ENCODE data around the gene OTX2. TPM values are rescaled to one million over a fixed set of nuclear protein-coding genes. Genes with fewer than 3 reads are reported as not detected.

OTX2 gene
- total and polyA plus RNA-seq, 2 donors (not counting 1 experiment from before 2014, with no cell fraction given): not detected

DNA sequence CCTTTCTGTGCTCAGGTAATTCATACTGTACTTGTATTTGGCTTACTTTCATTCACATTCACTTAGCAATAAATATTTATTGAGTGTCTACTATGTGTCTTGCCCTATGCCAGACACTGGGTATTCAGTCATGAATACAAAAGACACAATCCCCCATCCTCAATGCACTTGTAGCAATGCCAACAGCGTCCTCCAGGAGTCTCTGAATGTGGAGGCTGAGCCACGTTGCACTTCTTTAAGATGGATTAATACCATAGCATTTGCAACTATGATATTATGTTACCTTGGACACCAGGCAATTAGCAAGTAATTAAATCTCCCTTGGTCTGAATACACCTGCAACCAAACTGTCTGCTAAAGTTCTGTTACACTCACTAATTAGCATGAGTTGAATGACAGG lies 58.8 kb downstream of the OTX2 start:
- no peak overlapping the region for H3K27ac ChIP-seq (ENCODE audit: insufficient read depth, low read length)

More for the DNA sequence above, 58.8 kb downstream of the OTX2 start:
- Histone ChIP-seq H4K20me1 (ENCODE audit: control insufficient read depth, extremely low read depth, insufficient read depth, low read length) (no peaks in the 10 kb centered on the region), H3K36me3 (ENCODE audit: control insufficient read depth, insufficient read depth, low read length) (no peaks in the 10 kb centered on the region), H3K27me3 (ENCODE audit: control insufficient read depth, insufficient read depth, low read length) (no peaks in the 10 kb centered on the region), H3K9me3 (ENCODE audit: control insufficient read depth, insufficient read depth, low read depth, low read length) (no peaks in the 10 kb centered on the region), H3K4me3 (replicated peaks in 1 of 4; ENCODE audit: control extremely low read depth in 1 of 4, insufficient read depth in 1 of 4, low read depth in 3 of 4, low read length in 4 of 4) (no peak overlapping the region), H3K4me2 (ENCODE audit: extremely low read depth, insufficient read depth, low read length) (no peak overlapping the region), H3K9ac (ENCODE audit: insufficient read depth, low read length) (no peak overlapping the region), H3K4me1 (ENCODE audit: control insufficient read depth, extremely low read depth, insufficient read depth, low read length) (no peaks in the 10 kb centered on the region), H2AFZ (ENCODE audit: low read length) (no peak overlapping the region), H3K79me2 (ENCODE audit: control insufficient read depth, insufficient read depth, low read length) (no peaks in the 10 kb centered on the region)
- no peak for DNase-seq (ENCODE audit: low read depth in 2 of 2)
- no peak for TF ChIP-seq EZH2 (IDR thresholded peaks at IDR 0.05; ENCODE audit: low read length, missing control alignments)
- TF ChIP-seq, protein P1, sequence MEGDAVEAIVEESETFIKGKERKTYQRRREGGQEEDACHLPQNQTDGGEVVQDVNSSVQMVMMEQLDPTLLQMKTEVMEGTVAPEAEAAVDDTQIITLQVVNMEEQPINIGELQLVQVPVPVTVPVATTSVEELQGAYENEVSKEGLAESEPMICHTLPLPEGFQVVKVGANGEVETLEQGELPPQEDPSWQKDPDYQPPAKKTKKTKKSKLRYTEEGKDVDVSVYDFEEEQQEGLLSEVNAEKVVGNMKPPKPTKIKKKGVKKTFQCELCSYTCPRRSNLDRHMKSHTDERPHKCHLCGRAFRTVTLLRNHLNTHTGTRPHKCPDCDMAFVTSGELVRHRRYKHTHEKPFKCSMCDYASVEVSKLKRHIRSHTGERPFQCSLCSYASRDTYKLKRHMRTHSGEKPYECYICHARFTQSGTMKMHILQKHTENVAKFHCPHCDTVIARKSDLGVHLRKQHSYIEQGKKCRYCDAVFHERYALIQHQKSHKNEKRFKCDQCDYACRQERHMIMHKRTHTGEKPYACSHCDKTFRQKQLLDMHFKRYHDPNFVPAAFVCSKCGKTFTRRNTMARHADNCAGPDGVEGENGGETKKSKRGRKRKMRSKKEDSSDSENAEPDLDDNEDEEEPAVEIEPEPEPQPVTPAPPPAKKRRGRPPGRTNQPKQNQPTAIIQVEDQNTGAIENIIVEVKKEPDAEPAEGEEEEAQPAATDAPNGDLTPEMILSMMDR (conservative IDR thresholded peaks at IDR 0.05 in 1 of 2, IDR thresholded peaks at IDR 0.05 in 1 of 2; ENCODE audit: low read depth in 1 of 2, low read length in 2 of 2): no peak

Other genes with a start within 250 kb of the OTX2 start
- 16.7 and 19.3 TPM in 2 replicates for gene TMEM260, start 230.7 kb downstream of the OTX2 start, total RNA-seq
- 10.3 and 14.3 TPM in 2 replicates for gene TMEM260, start 230.7 kb downstream of the OTX2 start, polyA plus RNA-seq